ENCODE results near the gene ANLN.
"Not testable (repeated sequence)": the region's sequence is repeated elsewhere in the genome, so short reads cannot be mapped to it uniquely, and the experiment has no call there.

DNA sequence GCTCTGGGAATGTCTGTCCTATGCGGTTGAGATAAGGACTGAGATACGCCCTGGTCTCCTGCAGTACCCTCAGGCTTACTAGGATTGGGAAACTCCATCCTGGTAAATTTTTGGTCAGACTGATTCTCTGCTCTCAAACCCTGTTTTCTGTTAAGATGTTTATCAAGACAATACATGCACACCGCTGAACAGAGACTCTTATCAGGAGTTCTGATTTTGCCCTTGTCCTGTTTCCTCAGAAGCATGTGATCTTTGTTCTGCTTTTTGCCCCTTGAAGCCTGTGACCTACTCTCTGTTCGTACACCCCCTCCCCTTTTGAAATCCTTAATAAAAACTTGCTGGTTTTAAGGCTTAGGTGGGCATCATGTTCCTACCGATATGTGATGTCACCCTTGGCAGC lies 76.3 kb downstream of the ANLN start:
- TF ChIP-seq, protein P1, sequence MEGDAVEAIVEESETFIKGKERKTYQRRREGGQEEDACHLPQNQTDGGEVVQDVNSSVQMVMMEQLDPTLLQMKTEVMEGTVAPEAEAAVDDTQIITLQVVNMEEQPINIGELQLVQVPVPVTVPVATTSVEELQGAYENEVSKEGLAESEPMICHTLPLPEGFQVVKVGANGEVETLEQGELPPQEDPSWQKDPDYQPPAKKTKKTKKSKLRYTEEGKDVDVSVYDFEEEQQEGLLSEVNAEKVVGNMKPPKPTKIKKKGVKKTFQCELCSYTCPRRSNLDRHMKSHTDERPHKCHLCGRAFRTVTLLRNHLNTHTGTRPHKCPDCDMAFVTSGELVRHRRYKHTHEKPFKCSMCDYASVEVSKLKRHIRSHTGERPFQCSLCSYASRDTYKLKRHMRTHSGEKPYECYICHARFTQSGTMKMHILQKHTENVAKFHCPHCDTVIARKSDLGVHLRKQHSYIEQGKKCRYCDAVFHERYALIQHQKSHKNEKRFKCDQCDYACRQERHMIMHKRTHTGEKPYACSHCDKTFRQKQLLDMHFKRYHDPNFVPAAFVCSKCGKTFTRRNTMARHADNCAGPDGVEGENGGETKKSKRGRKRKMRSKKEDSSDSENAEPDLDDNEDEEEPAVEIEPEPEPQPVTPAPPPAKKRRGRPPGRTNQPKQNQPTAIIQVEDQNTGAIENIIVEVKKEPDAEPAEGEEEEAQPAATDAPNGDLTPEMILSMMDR (IDR thresholded peaks at IDR 0.05; ENCODE audit: low read depth, low read length, missing input control) = not testable (repeated sequence)
- TF ChIP-seq, protein P2, sequence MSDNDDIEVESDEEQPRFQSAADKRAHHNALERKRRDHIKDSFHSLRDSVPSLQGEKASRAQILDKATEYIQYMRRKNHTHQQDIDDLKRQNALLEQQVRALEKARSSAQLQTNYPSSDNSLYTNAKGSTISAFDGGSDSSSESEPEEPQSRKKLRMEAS (IDR thresholded peaks at IDR 0.05) = not testable (repeated sequence)
- TF ChIP-seq RAD21 (IDR thresholded peaks at IDR 0.05); TAF1 (conservative IDR thresholded peaks at IDR 0.05); YY1 (IDR thresholded peaks at IDR 0.05); FOXA1 (IDR thresholded peaks at IDR 0.05); GABPA (IDR thresholded peaks at IDR 0.05 in 1 of 2, conservative IDR thresholded peaks at IDR 0.05 in 1 of 2); SP1 (IDR thresholded peaks at IDR 0.05); JUND (IDR thresholded peaks at IDR 0.05): not testable (repeated sequence)
- TF ChIP-seq, protein P3, sequence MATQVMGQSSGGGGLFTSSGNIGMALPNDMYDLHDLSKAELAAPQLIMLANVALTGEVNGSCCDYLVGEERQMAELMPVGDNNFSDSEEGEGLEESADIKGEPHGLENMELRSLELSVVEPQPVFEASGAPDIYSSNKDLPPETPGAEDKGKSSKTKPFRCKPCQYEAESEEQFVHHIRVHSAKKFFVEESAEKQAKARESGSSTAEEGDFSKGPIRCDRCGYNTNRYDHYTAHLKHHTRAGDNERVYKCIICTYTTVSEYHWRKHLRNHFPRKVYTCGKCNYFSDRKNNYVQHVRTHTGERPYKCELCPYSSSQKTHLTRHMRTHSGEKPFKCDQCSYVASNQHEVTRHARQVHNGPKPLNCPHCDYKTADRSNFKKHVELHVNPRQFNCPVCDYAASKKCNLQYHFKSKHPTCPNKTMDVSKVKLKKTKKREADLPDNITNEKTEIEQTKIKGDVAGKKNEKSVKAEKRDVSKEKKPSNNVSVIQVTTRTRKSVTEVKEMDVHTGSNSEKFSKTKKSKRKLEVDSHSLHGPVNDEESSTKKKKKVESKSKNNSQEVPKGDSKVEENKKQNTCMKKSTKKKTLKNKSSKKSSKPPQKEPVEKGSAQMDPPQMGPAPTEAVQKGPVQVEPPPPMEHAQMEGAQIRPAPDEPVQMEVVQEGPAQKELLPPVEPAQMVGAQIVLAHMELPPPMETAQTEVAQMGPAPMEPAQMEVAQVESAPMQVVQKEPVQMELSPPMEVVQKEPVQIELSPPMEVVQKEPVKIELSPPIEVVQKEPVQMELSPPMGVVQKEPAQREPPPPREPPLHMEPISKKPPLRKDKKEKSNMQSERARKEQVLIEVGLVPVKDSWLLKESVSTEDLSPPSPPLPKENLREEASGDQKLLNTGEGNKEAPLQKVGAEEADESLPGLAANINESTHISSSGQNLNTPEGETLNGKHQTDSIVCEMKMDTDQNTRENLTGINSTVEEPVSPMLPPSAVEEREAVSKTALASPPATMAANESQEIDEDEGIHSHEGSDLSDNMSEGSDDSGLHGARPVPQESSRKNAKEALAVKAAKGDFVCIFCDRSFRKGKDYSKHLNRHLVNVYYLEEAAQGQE (IDR thresholded peaks at IDR 0.05) = not testable (repeated sequence)
- TF ChIP-seq, protein P4, sequence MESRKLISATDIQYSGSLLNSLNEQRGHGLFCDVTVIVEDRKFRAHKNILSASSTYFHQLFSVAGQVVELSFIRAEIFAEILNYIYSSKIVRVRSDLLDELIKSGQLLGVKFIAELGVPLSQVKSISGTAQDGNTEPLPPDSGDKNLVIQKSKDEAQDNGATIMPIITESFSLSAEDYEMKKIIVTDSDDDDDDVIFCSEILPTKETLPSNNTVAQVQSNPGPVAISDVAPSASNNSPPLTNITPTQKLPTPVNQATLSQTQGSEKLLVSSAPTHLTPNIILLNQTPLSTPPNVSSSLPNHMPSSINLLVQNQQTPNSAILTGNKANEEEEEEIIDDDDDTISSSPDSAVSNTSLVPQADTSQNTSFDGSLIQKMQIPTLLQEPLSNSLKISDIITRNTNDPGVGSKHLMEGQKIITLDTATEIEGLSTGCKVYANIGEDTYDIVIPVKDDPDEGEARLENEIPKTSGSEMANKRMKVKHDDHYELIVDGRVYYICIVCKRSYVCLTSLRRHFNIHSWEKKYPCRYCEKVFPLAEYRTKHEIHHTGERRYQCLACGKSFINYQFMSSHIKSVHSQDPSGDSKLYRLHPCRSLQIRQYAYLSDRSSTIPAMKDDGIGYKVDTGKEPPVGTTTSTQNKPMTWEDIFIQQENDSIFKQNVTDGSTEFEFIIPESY (IDR thresholded peaks at IDR 0.05) = not testable (repeated sequence)
- TF ChIP-seq, protein P5, sequence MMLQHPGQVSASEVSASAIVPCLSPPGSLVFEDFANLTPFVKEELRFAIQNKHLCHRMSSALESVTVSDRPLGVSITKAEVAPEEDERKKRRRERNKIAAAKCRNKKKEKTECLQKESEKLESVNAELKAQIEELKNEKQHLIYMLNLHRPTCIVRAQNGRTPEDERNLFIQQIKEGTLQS (IDR thresholded peaks at IDR 0.05) = not testable (repeated sequence)

Measured in liver (tissue), 3 donors.